Stimulated activated effector memory CD8-positive, alpha-beta T cell treated with anti-CD3 and anti-CD28 coated beads, Interleukin-12 subunit alpha, Interleukin-12 subunit beta, amount 100 ng/mL, for 72 hours (primary cell): ENCODE data around the gene INPP5A.
"Not testable (repeated sequence)": the region's sequence is repeated elsewhere in the genome, so short reads cannot be mapped to it uniquely, and the experiment has no call there.

ENCODE experiments used
- ATAC-seq: fragments of 150-1000 bp; cut with Tn5 transposase; 2 replicates; pipeline ENCODE4 v1.10.0; 2021
- DNase-seq, 2 donors: peaks; one replicate each; pipeline ENCODE4 v3.0.0; 2021 to 2022; ENCODE audit warnings: low spot score in 2 of 2
- H3K27ac Mint-ChIP-seq: one replicate; pipeline ENCODE4 v1.8.0; 2022; ENCODE audit warnings: mild to moderate bottlenecking, mixed read lengths
- H3K36me3 Mint-ChIP-seq: one replicate; pipeline ENCODE4 v1.8.0; 2022; ENCODE audit warnings: mild to moderate bottlenecking, mixed read lengths
- H3K4me1 Mint-ChIP-seq: one replicate; pipeline ENCODE4 v1.8.0; 2022; ENCODE audit warnings: mixed read lengths
- H3K4me3 Mint-ChIP-seq: one replicate; pipeline ENCODE4 v1.8.0; 2022; ENCODE audit warnings: mild to moderate bottlenecking, mixed read lengths
- H3K9me3 Mint-ChIP-seq: one replicate; pipeline ENCODE4 v1.8.0; 2022; ENCODE audit warnings: mixed read lengths

Gene INPP5A

DNA sequence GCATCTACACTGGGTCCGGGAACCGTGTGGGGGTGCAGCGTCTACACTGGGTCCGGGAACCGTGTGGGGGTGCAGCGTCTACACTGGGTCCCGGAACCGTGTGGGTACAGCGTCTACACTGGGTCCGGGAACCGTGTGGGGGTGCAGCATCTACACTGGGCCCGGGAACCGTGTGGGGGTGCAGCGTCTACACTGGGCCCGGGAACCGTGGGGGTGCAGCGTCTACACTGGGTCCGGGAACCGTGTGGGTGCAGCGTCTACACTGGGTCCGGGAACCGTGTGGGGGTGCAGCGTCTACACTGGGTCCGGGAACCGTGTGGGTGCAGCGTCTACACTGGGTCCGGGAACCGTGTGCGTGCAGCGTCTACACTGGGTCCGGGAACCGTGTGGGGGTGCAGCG, 254.5 kb downstream of the INPP5A start:
- H3K4me1 Mint-ChIP-seq, H3K9me3 Mint-ChIP-seq, ATAC-seq, H3K4me3 Mint-ChIP-seq, DNase-seq, H3K27ac Mint-ChIP-seq, H3K36me3 Mint-ChIP-seq: not testable (repeated sequence)

DNA sequence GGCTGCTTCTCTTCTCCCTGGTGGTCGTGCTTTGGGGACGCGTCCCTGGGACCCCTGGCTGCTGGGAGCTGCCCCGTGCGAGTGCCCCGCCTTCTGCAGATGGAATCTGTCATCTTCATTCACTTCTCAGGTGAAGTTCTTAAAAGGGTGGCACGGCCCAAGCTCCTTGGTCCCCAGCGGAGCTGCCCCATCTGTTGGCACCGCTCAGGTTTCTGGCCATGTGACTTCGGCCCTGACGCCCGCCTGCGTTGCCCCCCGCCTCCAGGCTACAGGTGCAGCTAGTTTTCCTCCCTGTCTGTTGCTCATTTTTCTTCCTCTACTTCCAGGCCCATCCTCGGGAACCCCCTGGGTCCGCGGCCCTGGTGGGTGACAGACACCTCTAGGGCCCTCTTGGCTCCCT, 255.2 kb downstream of the INPP5A start:
- H3K36me3 Mint-ChIP-seq, result no peaks in the 10 kb centered on the region
- no peak for DNase-seq
- H3K4me1 Mint-ChIP-seq, result no peaks in the 10 kb centered on the region

GRCh38 chr10:132793213-132793612, 255.6 kb downstream of the INPP5A start:
- no peak for ATAC-seq
- no peak overlapping the region for H3K27ac Mint-ChIP-seq

More for the DNA sequence above, 255.2 kb downstream of the INPP5A start:
- no peak overlapping the region for H3K4me3 Mint-ChIP-seq
- H3K27ac Mint-ChIP-seq, result no peak overlapping the region
- H3K9me3 Mint-ChIP-seq, result no peaks in the 10 kb centered on the region
- ATAC-seq, result no peak

GRCh38 chr10:132793871-132794849, 256.6 kb downstream of the INPP5A start:
- ATAC-seq (no peak), DNase-seq (no peak)
- Mint-ChIP-seq H3K27ac (no peak overlapping the region), H3K4me1 (no peaks in the 10 kb centered on the region), H3K9me3 (no peaks in the 10 kb centered on the region), H3K4me3 (no peak overlapping the region), H3K36me3 (no peaks in the 10 kb centered on the region)

More at GRCh38 chr10:132793213-132793612, 255.6 kb downstream of the INPP5A start:
- Mint-ChIP-seq H3K4me1 (no peaks in the 10 kb centered on the region), H3K36me3 (no peaks in the 10 kb centered on the region), H3K9me3 (no peaks in the 10 kb centered on the region), H3K4me3 (no peak overlapping the region)
- DNase-seq, result no peak

GRCh38 chr10:132796846-132797245, 259.3 kb downstream of the INPP5A start:
- no peaks in the 10 kb centered on the region for H3K36me3 Mint-ChIP-seq
- no peaks in the 10 kb centered on the region for H3K9me3 Mint-ChIP-seq
- no peak overlapping the region for H3K27ac Mint-ChIP-seq
- no peak overlapping the region for H3K4me3 Mint-ChIP-seq
- DNase-seq (no peak), ATAC-seq (no peak)
- no peaks in the 10 kb centered on the region for H3K4me1 Mint-ChIP-seq

- H3K9me3 Mint-ChIP-seq, H3K4me1 Mint-ChIP-seq, ATAC-seq, H3K27ac Mint-ChIP-seq, H3K36me3 Mint-ChIP-seq, H3K4me3 Mint-ChIP-seq, DNase-seq: not testable (repeated sequence)
These were observed 260.4 kb downstream of the INPP5A start for GRCh38 chr10:132797986-132798385.

- Mint-ChIP-seq H3K36me3 (no peaks in the 10 kb centered on the region), H3K4me1 (no peaks in the 10 kb centered on the region), H3K4me3 (no peak overlapping the region), H3K9me3 (no peaks in the 10 kb centered on the region), H3K27ac (no peak overlapping the region)
- DNase-seq (no peak), ATAC-seq (peak; percentile 22)
These were observed 260.8 kb downstream of the INPP5A start for GRCh38 chr10:132798403-132798802.

- Mint-ChIP-seq H3K9me3 (no peaks in the 10 kb centered on the region), H3K4me3 (no peak overlapping the region), H3K36me3 (no peaks in the 10 kb centered on the region), H3K27ac (no peak overlapping the region), H3K4me1 (no peaks in the 10 kb centered on the region)
- no peak for DNase-seq
- ATAC-seq, result peak; percentile 14
These were observed 261.3 kb downstream of the INPP5A start for GRCh38 chr10:132798876-132799275.

GRCh38 chr10:132799865-132800264, 262.3 kb downstream of the INPP5A start:
- Mint-ChIP-seq H3K4me1 (no peaks in the 10 kb centered on the region), H3K9me3 (no peaks in the 10 kb centered on the region), H3K27ac (no peak overlapping the region), H3K36me3 (no peaks in the 10 kb centered on the region), H3K4me3 (no peak overlapping the region)
- no peak for DNase-seq
- no peak for ATAC-seq

- DNase-seq (no peak), ATAC-seq (no peak)
- Mint-ChIP-seq H3K4me3 (no peak overlapping the region), H3K4me1 (no peaks in the 10 kb centered on the region), H3K27ac (no peak overlapping the region), H3K9me3 (no peaks in the 10 kb centered on the region), H3K36me3 (no peaks in the 10 kb centered on the region)
These were observed 264.5 kb downstream of the INPP5A start for GRCh38 chr10:132802048-132802447.

GRCh38 chr10:132802694-132803320, 265.2 kb downstream of the INPP5A start:
- DNase-seq (no peak), ATAC-seq (no peak)
- Mint-ChIP-seq H3K4me1 (no peaks in the 10 kb centered on the region), H3K27ac (no peak overlapping the region), H3K36me3 (no peaks in the 10 kb centered on the region), H3K9me3 (no peaks in the 10 kb centered on the region), H3K4me3 (no peak overlapping the region)

DNA sequence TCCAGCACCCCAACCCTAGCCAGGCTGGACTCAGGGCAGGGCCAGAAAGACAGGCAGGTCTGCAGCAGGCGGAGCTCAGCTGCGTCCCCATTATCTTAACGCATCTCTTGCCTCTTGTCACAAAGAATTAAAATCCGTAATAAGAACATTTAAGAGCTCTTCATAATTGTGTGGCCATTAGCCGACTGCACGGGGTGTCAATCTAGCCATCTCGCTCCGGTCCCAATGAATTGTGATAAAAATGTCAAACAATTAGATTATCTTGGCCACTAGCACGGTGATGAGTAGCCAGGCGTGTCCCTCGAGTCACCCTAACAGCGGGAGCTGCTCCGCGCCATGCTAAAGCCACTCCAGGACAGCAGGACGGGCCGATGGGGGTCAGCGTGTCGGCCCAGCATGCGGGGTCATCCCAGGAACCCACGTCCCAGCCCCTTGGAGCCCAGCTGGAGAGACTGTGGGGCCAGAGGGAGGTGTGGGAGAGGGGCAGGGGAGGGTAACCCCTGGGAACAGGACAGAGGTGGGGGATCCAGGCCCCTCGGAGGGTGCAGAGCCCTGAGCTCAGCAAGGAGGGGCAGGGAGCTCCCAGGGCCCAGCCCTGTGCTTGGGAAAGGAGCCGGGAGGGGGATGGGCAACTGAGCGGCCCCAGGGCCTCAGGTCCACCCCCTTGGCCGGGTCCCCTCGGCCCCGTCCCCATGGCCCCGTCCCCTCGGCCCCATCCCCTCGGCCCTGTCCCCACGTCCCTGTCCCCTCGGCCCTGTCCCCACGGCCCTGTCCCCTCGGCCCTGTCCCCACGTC, 266.0 kb downstream of the INPP5A start:
- DNase-seq (no peak), ATAC-seq (no peak)
- no peaks in the 10 kb centered on the region for H3K4me1 Mint-ChIP-seq
- H3K27ac Mint-ChIP-seq, result no peak overlapping the region
- H3K36me3 Mint-ChIP-seq, result no peaks in the 10 kb centered on the region
- no peak overlapping the region for H3K4me3 Mint-ChIP-seq
- no peaks in the 10 kb centered on the region for H3K9me3 Mint-ChIP-seq

DNA sequence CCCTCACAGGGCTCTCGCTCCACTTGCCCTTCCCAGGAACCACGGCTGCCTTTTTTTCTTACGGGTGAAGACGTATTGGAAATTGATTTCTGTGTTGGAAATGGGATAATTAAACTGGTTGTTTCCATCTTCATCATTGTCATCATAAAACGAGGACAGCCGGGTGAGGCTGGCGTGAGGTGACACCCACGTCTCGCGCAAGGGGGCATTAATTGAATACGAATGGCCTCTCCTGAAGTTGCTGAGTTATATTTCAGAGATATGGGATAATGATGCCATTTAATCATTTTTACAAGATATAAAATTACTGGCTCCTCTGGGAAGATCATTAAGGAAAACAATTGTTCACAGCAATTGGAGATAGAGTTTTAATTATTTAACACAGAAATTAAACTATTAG, 266.7 kb downstream of the INPP5A start:
- Mint-ChIP-seq H3K4me1 (no peaks in the 10 kb centered on the region), H3K9me3 (no peaks in the 10 kb centered on the region), H3K4me3 (no peak overlapping the region), H3K27ac (no peak overlapping the region), H3K36me3 (no peaks in the 10 kb centered on the region)
- DNase-seq (no peak), ATAC-seq (no peak)

- Mint-ChIP-seq H3K36me3 (no peaks in the 10 kb centered on the region), H3K9me3 (no peaks in the 10 kb centered on the region), H3K4me3 (no peak overlapping the region), H3K4me1 (no peaks in the 10 kb centered on the region), H3K27ac (no peak overlapping the region)
- no peak for DNase-seq
- ATAC-seq, result no peak
These were observed 267.3 kb downstream of the INPP5A start for GRCh38 chr10:132804785-132805426.

- Mint-ChIP-seq H3K4me3 (no peak overlapping the region), H3K27ac (no peak overlapping the region), H3K36me3 (no peaks in the 10 kb centered on the region), H3K9me3 (no peaks in the 10 kb centered on the region), H3K4me1 (no peaks in the 10 kb centered on the region)
- no peak for DNase-seq
- ATAC-seq, result no peak
These were observed 268.0 kb downstream of the INPP5A start for GRCh38 chr10:132805599-132805998.
